Smooth muscle cell (in vitro differentiated cells): ENCODE data around the gene CATSPERD. TPM values are rescaled to one million over a fixed set of nuclear protein-coding genes. Genes with fewer than 3 reads are reported as not detected.

ENCODE experiments used
- DNase-seq: peaks from one replicate; lab custom pipeline; 2025; ENCODE audit not compliant: unreplicated experiment; lab: John Stamatoyannopoulos, UW
- H2AFZ ChIP-seq: fragments of 200-600 bp; sonication (generic); 2 replicates; pipeline ENCODE4 v1.6.0; 2016; ENCODE audit warnings: antibody characterized with exemption, low read depth, mild to moderate bottlenecking
- H3F3A ChIP-seq: fragments of 200-600 bp; sonication (generic); 2 replicates; pipeline ENCODE4 v1.6.0; 2017; ENCODE audit warnings: antibody characterized with exemption, low read depth
- H3K27ac ChIP-seq: fragments of 200-600 bp; sonication (generic); 2 replicates; pipeline ENCODE4 v1.5.1; 2016; ENCODE audit warnings: low read depth, mild to moderate bottlenecking
- H3K27me3 ChIP-seq: fragments of 200-600 bp; sonication (generic); 2 replicates; pipeline ENCODE4 v1.6.1; 2016; ENCODE audit warnings: low read depth, mild to moderate bottlenecking
- H3K36me3 ChIP-seq: fragments of 200-600 bp; sonication (generic); 2 replicates; pipeline ENCODE4 v1.5.1; 2016; ENCODE audit warnings: low read depth
- H3K4me1 ChIP-seq: fragments of 200-600 bp; sonication (generic); 2 replicates; pipeline ENCODE4 v1.5.1; 2016; ENCODE audit warnings: low read depth
- H3K4me2 ChIP-seq: fragments of 200-600 bp; sonication (generic); 2 replicates; pipeline ENCODE4 v1.6.0; 2016; ENCODE audit warnings: mild to moderate bottlenecking
- H3K4me3 ChIP-seq: fragments of 200-600 bp; sonication (generic); 2 replicates; pipeline ENCODE4 v1.5.1; 2016; ENCODE audit warnings: mild to moderate bottlenecking
- H3K79me2 ChIP-seq: fragments of 200-600 bp; sonication (generic); 2 replicates; pipeline ENCODE4 v1.6.0; 2016; ENCODE audit warnings: low read depth, mild to moderate bottlenecking
- H3K9ac ChIP-seq: fragments of 200-600 bp; sonication (generic); 2 replicates; pipeline ENCODE4 v1.6.0; 2016; ENCODE audit warnings: low read depth
- H3K9me3 ChIP-seq: fragments of 200-600 bp; sonication (generic); replicated peaks from 2 replicates; pipeline ENCODE4 v1.5.1; 2016; ENCODE audit warnings: low read depth
- H4K20me1 ChIP-seq: fragments of 200-600 bp; sonication (generic); 2 replicates; pipeline ENCODE4 v1.6.0; 2016; ENCODE audit warnings: low read depth
- CTCF ChIP-seq: fragments of 200-600 bp; sonication (generic); IDR thresholded peaks from 2 replicates; pipeline ENCODE4 v1.5.1; 2017; ENCODE audit warnings: borderline replicate concordance, mild to moderate bottlenecking, antibody characterized with exemption; ENCODE audit not compliant: insufficient read depth, poor library complexity, severe bottlenecking
- WGBS: methylation state at CpG from one replicate; pipeline ENCODE4 v1.1.7; 2016; ENCODE audit warnings: low lambda C conversion rate; 5-methylcytosine and 5-hydroxymethylcytosine counted together
- polyA plus RNA-seq: library from polyadenylated mRNA; unstranded; fragments of >200 nt; fragmentation: Nextera tagmentation; extraction: Ambion mirVana; gene quantifications from 2 replicates; pipeline ENCODE4 v1.2.1, GENCODE V29; 2016
- total RNA-seq: library from RNA; depleted of rRNA; stranded (reverse); fragments of >200 nt; gene quantifications from 2 replicates; pipeline ENCODE4 v1.2.3, GENCODE V29; 2014

CATSPERD gene
- total and polyA plus RNA-seq, 2 experiments from 2014 or later, result not detected

- no peak overlapping the region for H3K9ac ChIP-seq
- no peaks in the 10 kb centered on the region for H3K36me3 ChIP-seq
- H3K4me2 ChIP-seq, result no peak overlapping the region
- H3K79me2 ChIP-seq, result peaks cover 51% of the 10 kb centered on the region
- peaks cover 8% of the 10 kb centered on the region for H3F3A ChIP-seq
- no peak for TF ChIP-seq CTCF
- 93% methylated on average over 23 of the region's 28 CpGs for WGBS
- no peaks in the 10 kb centered on the region for H3K9me3 ChIP-seq
- H4K20me1 ChIP-seq, result peaks cover 94% of the 10 kb centered on the region
- no peak for DNase-seq
- H2AFZ ChIP-seq, result no peak overlapping the region
- peaks cover 10% of the 10 kb centered on the region for H3K4me1 ChIP-seq
- H3K4me3 ChIP-seq, result no peak overlapping the region
- no peaks in the 10 kb centered on the region for H3K27me3 ChIP-seq
- no peak overlapping the region for H3K27ac ChIP-seq
Observed at GRCh38 chr19:5695649-5696195, 24.7 kb upstream of the CATSPERD start.

- no peak for TF ChIP-seq CTCF
- Histone ChIP-seq H3K9me3 (no peaks in the 10 kb centered on the region), H4K20me1 (peaks cover 87% of the 10 kb centered on the region), H3K36me3 (no peaks in the 10 kb centered on the region), H3K4me1 (peaks cover 8% of the 10 kb centered on the region), H3K27ac (no peak overlapping the region), H3K4me2 (no peak overlapping the region), H3K79me2 (peaks cover 44% of the 10 kb centered on the region), H3K4me3 (no peak overlapping the region), H3K9ac (no peak overlapping the region), H2AFZ (no peak overlapping the region), H3F3A (peaks cover 8% of the 10 kb centered on the region), H3K27me3 (no peaks in the 10 kb centered on the region)
- 93% methylated on average over 39 of the region's 42 CpGs for WGBS
- no peak for DNase-seq
Observed at GRCh38 chr19:5696196-5697021, 24.0 kb upstream of the CATSPERD start.

GRCh38 chr19:5697022-5697889 lies 23.2 kb upstream of the CATSPERD start:
- peaks cover 35% of the 10 kb centered on the region for H3K79me2 ChIP-seq
- peaks cover 79% of the 10 kb centered on the region for H4K20me1 ChIP-seq
- H3K4me3 ChIP-seq, result no peak overlapping the region

More at GRCh38 chr19:5697022-5697889, 23.2 kb upstream of the CATSPERD start:
- no peak for DNase-seq
- no peaks in the 10 kb centered on the region for H3K36me3 ChIP-seq
- H3F3A ChIP-seq, result peaks cover under 1% of the 10 kb centered on the region
- no peak overlapping the region for H3K9ac ChIP-seq
- no peak for TF ChIP-seq CTCF
- H3K4me2 ChIP-seq, result no peak overlapping the region
- 86% methylated on average over 22 of the region's 25 CpGs for WGBS
- no peaks in the 10 kb centered on the region for H3K9me3 ChIP-seq
- H2AFZ ChIP-seq, result no peak overlapping the region
- no peaks in the 10 kb centered on the region for H3K27me3 ChIP-seq
- H3K4me1 ChIP-seq, result no peaks in the 10 kb centered on the region
- H3K27ac ChIP-seq, result no peak overlapping the region
